NCI-H1436 treated with DMSO at 0.1 percent for 48 hours (cell line): ENCODE measurements around the gene POU3F3.

ENCODE experiments used
- DNase-seq: peaks from one replicate; lab custom pipeline; 2025; lab: John Stamatoyannopoulos, UW

POU3F3 gene

DNA sequence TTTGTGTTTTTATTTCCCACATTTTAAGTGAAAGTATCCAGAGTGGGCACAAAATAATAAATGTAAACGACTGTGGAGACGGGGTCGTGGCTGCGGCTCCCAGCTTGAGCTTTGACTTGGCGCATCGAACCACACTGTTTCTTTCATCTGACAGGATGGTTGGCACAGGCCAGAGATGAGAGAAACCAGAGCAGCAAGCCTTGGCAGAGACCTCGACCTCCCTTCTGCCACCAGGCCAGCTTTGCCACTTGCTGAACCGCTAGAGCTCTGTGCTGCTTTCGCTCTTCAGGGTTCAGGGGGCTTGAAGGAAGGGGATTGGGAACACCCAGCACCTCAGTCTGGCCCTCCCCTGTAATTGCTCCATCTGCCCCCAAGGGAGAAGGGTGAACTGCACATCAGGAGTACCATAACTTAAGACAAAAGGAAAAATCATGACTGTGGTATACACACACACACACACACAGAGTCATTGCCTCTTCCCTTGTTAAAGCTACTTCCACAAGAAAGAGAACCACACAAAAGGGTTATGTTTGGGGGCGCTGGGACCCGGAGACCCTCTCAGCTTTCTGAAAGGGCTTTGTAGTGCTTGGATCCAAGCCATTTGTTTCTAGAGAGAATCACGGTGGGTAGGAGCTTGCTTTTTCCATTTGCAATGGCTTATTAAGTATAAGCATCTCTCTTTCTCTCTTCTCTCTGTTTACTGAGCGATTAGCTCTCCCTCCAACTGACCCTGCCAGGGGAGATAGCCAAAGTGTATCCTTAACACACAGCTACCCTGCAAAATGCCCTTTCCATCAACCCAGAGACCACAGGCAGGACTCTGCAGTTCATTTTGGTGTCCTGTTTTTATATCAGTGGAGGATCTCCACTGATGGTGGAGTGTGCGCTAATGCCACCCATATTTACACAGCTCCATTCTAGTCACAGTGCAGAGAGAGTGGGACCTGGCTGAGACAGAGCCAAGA is 23.0 kb downstream of the POU3F3 start:
- DNase-seq = no peak

DNA sequence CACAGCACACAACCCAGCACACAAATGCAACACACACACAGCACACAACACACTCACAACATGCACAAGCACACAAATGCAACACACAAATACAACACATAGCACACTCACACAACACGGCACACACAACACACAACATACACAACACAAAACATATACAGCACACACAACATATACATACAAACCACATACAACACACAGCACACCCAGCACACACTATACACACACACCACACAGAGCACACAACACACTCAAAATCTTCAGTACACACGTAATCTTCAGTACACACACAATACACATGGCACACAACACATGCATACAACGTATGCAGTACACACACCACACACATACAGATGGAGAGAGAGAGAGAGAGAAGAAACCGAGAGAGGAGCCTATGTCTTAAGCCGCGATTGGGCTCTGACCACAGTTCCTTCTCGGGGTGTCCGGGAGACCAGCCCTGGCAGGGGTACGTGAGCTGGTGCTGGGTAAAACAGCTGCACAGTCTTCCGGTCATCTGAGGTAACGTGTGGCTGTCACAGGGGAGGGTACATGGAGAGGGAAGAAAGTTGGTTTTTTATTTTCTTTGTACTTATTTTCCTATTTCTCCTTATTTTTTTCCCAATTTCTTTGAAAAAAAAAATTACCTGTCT is 25.1 kb downstream of the POU3F3 start:
- no peak for DNase-seq

DNA sequence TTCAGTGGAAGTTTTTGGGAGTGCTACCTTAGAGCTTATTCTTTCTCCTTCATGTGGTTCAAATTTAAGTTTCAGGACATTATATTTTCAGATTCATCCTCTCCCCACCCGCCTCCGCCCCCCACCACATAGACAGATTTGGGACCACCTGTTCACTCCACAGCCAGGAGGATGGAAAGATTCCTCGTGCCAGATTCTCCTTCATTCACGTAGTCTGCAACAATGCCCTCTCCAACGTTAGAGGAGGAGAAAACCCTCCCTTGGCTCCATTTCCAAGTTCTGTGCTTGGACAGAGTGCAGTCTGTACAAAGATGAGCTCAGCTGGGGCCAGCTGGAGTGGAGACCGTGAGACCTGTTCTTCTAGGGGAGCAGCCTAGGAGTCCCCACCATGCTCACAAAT is 26.2 kb downstream of the POU3F3 start:
- no peak for DNase-seq

DNA sequence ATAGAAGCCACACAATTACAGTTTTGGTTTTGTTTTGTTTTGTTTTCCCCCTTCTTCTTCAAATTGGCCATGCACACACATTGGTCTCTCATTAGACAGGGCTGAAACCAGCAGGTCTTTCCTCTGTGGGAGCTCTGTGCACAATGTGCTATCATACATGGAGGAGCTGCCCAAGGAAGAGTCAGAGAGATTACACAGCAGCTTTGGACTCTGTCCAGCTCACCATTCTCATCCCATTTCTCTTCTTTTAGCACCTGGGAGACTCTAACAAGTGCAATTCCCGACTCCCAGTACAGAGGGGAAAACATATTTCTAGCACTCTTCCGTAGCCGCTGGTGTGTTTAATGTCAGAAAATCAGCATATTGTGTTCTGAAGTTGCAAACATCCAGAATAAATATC is 29.4 kb downstream of the POU3F3 start:
- no peak for DNase-seq

DNA sequence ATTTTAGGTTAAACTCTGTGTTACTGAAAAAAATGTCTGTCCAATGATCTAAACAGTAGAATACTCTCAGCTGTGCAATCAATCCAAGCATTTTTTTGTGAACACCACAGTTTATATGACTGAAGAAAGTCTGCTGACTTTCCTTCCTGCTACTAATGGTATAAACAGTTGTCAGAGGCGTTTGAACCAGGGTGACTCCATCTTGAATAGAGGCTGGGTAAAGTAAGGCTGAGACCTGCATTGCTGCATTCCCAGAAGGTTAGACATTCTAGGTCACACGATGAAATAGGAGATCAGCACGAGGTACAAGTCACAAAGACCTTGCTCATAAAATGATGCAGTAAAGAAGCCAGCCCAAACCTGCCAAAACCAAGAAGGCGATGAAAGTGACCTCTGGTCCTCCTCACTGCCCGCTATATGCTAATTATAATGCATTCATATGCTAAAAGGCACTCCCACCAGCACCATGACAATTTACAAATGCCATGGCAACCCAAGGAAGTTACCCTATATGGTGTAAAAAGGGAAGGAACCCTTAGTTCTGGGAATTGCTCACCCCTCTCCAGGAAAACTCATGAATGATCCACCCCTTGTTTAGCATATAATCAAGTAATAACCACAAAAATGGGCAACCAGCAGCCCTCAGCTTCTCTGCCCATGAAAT is 31.3 kb downstream of the POU3F3 start:
- no peak for DNase-seq

DNA sequence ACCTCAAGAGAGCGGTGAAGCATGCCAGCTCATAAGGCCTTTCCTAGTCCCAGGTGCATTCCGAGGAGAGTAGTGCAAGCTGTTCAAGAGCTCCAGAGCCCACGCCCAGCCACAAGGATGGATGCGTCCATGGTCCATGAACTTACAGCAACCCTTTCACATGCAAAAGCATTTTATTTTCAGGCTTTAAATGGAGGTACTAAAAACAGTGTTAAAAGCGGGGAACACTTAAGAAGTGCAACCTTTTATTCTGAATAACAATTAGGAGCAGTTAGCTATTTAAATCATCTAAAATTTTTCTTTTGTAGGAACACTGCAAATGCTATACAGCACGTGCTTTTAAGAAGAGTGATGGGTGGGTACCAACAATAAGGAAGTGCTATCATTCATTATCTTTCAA is 33.8 kb downstream of the POU3F3 start:
- no peak for DNase-seq

DNA sequence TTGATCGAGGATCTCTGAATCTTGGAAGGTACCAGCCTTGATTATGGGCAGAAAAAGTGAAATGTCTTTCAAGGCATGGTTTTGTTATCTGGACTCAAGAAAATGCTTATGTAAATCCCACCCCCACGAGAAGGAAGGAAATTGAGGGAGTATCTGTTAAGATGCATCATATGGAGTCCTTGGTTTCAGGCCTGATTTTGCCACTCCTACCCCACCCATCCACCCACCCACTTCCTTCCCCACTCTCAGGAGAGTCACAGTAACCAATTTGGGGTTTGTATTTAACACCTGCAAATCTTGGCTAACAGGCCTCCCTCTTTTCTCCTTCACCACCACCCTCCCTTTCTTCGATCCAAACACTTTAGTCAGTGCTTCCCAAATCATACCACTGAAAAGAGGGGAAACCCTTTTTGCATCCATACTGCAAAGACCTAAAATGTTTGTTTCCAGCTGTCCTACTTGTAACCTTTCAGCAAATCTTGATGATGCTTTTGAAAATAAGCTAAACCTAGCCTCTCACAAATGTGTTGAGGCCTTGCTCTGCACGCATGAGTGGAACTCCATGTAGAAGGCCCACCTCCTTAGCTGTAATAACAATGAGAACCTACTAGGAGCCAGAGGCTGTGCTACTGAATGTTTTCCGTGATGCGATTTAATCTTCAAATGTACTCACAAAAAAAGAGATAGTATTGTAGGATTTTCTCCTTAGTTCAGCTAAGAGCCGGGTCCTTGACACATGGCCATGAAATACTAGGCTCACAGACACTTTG is 34.8 kb downstream of the POU3F3 start:
- no peak for DNase-seq

DNA sequence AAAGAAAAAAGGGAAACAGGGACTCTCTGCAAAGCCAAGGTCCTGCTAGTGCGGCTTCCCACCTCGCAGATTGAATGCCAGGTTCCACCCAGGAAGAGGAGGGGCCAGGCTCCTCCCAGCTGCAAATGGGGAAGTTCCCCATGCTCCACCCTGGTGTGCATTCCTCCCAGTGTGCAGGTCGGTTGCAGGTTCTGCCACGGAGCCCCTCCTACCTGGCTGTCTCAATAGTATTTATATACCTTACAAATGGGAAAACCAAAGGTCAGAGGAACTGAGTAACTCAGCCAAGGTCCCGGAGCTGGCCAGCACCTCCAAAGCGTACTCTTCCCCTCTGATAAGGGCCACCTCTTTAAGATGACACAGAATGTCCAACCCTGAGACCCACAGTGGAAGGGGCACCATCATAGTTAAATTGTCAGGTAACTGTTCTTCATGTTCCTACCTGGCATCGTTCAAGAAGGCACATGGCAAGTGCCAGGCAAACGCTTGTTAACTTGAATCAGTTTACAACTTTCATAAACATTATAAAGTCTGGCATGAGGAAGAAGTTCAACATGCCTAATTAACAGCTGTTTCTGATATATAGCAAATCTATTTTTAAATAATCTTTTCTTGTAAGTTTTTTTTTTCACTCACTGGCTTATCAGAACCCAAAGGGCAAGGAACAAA is 35.5 kb downstream of the POU3F3 start:
- no peak for DNase-seq

DNA sequence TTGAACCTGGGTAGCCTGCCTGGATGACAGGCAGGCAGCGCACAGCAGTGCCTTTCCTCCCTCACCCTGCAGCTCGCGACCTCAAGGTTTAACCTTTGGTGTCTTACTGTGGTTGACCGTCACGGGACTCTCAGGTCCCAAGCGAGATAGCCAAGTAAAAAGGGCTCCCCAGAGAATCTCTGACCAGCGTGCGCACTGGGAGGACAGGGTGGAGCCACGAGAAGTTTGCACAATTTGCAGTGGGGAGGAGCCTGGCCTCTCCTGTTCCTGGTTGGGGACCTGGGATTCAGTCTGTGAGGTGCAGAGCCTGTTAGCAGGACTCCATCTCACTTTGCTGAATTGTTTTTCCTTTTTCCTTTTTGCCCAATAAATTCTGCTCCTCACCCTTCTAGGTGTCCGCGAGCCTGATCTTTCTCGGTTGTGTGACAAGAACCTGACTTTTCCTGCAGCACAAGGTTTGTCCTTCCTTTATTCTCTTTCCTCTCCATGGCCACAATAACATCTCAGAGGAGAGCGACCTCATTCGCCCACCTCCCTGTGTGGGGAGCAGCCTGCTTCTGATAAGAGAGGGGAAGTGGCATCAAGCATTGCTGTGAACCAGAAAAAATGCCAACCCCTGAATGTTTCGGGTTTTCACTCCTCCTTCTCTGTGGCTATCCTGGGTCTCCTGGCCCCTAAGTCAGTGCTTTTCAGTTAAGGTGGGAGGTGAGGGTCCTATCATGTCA is 36.2 kb downstream of the POU3F3 start:
- DNase-seq = no peak

DNA sequence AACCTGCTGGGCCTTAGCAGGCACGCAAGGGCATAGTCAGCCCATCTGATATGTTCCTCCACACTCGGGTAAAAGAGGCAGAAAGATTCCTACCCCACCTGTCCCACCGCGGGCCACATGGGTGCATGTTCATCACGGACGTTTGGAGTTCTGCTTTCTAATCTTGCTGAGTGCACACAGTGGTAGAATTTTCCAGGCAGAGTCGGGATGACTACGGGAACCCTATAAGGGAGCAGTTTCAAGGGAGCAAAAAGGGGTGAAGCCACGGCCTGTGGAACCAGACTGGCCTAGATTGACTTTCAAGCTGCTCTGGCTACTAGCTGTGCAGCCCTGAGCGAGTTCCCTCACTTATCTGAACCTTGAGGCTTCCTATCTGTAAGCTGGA is 36.8 kb downstream of the POU3F3 start:
- DNase-seq = no peak

DNA sequence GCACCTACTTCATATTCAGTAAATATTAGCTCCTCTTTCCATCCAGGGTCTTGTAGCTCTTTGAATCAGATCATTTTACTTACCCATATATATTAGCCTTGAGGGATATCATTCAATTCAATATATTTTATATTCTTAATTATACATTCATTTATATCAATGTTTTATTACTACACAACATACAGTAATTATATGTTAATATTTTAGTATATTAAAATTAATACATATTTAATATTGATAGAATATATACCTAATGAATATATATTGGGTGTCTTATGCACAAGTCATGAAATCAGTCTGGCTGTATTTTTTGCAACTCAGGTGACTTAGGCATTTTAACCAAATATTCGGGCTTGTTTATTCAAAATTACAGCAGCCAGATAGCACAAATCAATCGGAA is 37.2 kb downstream of the POU3F3 start:
- no peak for DNase-seq

DNA sequence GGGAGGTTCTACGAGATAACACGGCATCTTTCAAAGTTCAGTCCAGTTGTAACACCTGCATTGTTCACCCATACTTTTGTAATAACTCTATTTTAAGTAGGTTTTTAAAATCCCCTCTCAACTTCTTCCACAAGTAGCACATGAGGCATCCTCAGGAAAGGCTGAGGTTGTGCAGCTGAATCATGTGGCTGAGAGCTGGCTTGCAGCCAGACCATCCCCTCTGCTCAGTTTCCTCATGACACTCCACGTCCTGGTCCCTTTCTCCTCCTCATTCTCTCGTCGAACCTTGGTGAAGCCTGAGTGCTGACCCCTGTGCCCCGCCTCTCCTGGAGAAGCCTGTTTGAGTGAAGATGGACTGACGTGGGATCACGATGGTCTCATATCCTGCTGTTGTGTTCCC is 42.5 kb downstream of the POU3F3 start:
- DNase-seq = no peak

DNA sequence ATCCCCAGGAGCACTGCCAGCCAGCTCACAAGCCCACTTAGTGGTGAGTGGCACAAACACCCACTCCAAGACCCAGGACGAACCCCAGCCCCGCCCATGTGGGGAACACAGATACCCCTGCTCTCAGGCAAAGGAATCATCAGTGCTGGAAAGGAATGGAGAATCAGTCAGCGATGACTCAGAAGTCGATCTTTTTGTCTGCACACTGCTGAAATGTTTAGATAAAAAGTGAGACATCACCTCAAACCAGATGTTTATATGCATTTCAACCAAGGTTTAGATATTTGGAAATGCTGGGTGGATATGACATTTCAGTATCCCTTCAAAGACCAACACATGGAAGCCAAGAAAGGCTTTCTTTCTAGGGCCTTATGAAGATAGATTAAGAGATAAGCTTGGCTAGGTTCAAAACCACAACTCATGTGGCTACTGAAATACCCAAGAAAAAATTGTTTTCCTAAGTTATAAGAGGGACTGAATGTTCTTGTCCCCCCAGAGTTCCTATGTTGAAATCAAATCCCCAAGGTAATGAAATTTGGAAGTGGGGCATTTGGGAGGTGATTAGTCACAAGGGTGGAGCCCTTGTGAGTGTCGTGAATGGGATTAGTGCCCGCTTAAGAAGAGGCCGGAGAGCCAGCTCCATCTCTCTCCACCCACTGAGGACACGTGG is 43.7 kb downstream of the POU3F3 start:
- no peak for DNase-seq

DNA sequence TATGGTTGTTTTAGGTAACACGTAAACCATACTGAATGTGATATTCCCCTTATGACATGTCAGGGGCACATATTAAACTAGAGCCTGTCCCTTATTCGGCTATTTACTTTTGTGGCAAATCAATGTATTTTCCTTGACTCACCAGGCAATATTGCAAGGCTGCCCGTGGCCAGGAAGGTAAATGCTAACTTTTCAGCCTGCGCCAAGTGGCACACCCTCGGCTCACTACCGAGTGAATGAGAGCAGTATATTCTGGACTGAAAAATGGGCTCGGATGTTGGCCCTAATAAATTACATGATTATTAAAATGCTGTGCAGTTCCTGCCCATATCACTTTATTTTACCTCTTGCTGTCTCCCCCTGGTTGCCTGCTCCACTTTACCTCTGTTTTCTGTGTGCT is 46.7 kb downstream of the POU3F3 start:
- no peak for DNase-seq

DNA sequence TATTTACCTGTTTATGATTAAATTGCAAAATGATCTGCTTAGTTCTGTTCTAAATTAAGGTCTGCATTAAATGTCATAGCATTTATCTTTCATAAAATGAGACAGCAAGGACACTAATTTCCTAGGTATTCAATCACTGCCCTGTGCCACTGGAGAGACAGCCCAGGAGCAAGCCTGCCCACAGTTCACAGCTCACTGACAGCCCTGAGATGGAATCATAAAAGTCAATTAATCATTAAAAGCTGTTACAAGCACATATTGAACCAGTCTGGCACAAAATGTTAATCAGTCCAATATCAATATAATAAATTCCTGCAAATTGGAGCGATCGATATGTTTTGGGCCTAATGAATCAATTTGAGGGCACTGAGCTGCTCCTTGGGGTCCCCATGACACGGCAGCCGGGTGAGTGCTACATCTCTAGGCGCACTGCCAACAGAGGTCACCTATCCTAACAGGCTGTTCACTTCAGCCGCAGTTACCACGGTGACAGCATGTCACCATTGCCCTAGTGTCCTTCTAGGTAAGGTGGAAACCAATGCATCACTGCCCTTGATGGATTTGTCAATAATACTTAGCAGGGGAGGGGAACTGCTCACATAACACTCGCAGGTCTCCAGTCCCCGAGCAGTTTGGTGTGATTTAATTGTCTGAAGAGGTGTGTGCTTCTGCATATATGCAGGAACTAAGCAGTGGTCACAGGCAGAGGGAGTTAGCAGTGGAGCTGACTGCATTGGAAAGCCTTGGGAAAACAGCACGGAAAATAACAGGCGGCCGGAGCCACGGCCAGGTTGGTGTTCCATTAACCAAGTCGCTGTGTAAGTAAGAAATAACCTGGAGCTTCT is 47.3 kb downstream of the POU3F3 start:
- no peak for DNase-seq

DNA sequence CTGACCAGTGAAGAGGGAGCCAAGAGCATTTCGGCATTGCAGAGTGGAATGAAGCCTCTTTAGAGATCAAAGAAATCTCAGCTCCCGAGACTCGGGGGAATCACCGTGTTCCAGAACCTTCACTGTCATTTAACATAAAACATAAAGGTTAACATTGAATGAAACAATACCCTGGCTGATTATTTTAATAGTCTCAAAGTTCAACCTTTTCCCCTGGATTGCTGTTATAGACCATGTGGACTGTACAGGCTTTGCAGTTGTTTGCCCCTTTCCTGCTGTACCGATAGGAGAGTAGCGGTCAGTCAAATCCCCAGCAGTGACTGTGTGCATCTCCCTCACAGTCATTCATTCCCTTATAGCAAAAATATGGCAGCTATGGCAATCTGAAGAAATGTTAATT is 48.4 kb downstream of the POU3F3 start:
- DNase-seq = no peak
